ENCODE measurements around the gene TSPAN17. TPM values are rescaled to one million over a fixed set of nuclear protein-coding genes. Genes with fewer than 3 reads are reported as not detected.
"Not testable (repeated sequence)": the region's sequence is repeated elsewhere in the genome, so short reads cannot be mapped to it uniquely, and the experiment has no call there.

Gene TSPAN17
- total RNA-seq, 1 experiment from 2014 or later = 67.7 TPM

GRCh38 chr5:176679365-176680225, 32.3 kb downstream of the TSPAN17 start:
- no peak for DNase-seq (ENCODE audit: low spot score)

GRCh38 chr5:176680226-176680563, 32.9 kb downstream of the TSPAN17 start:
- DNase-seq (ENCODE audit: low spot score) = no peak

GRCh38 chr5:176682016-176682531, 34.8 kb downstream of the TSPAN17 start:
- DNase-seq (ENCODE audit: low spot score) = no peak

GRCh38 chr5:176685010-176685409, 37.7 kb downstream of the TSPAN17 start:
- no peak for DNase-seq (ENCODE audit: low spot score)

GRCh38 chr5:176687247-176687646, 40.0 kb downstream of the TSPAN17 start:
- DNase-seq (ENCODE audit: low spot score) = no peak

- no peak for DNase-seq (ENCODE audit: low spot score)
These were observed 40.6 kb downstream of the TSPAN17 start for GRCh38 chr5:176687881-176688280.

DNA sequence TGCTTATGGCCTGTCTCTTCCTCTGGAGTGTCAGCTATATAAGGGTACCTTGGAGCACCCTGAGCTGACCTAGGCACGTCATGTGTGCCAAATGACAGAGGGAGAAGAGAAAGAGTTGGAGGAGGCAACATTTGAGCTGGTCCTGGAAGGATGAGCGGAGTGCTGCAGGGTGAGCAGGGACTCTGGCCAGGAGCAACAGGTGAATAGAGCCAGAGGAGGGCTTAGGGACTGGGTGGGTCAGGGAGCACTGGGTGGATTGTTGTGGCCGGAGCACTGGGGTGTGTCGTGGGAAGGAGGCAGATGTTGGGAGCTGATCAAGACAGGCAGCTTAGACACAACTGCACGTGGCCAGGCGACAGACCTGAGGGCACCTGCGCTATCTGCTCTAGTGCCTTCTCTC, 43.6 kb downstream of the TSPAN17 start:
- DNase-seq (ENCODE audit: low spot score) = no peak

DNA sequence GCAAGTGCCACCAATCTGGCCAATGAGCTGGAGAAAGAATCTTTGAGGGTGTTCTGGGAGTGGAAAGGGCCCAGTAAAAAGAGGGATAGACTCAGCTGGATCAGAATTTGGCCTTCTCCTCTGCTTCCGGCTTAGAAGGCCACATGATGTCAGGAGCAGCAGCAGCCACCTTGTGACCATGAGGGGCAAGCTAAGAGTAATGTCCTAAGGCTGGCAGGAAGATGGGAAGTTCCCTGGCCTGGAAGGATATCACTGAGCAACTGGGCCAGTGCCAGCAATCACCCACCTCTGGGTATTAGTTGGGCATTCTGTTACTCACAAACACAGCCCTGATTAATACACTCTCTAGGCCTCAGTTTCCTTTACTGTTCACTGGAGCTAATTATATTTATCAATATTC, 44.2 kb downstream of the TSPAN17 start:
- DNase-seq (ENCODE audit: low spot score) = no peak

DNA sequence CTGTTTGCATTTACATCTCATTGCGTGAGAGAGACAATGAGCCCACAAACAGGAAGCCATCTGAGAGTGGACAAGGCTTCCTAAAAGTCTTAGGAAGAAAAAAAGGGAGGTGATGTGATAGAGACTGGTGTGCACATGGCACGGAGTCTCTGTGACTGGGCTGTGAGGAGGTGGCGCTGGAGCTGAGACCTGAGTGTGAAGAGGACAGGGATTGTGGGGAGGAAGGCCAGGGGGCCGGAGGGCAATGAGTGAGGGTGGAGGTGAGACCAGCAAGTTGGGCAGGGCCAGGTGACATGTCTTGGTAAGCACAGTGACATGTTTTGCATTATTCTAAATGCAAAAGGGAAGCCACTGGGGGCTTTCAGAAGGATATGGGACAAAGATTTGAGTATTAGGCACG, 45.0 kb downstream of the TSPAN17 start:
- DNase-seq (ENCODE audit: low spot score) = no peak

DNA sequence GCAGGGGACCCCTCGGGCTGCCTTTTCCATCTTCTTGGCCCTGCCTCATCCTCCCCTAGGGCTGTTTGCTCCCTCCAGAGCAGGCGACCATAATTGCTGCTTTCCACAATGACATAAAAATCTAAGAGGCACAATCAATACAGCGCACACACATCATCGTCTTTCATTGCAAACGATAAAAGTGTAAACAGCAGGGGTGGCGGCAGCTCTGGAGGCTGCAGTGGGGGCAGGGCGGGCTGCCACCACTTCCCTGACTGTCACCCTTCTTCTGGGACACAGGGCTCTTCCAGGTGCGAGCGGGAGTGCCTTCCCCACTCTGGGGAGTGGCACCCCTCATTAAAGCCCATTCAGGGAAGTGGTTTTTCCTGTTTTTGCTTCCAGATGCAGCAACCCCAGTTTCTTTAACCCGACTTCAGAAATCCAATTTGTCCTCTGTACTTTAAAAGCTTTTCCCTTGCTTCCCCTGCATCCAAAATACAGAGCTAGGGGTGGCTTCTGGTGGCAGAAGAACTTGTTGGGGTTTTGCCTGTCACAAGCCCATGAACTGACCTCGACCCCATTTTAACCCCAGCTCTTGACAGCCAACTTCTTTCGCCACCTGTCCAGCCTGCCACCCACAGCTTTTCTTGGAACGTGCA, 45.7 kb downstream of the TSPAN17 start:
- no peak for DNase-seq (ENCODE audit: low spot score)

DNA sequence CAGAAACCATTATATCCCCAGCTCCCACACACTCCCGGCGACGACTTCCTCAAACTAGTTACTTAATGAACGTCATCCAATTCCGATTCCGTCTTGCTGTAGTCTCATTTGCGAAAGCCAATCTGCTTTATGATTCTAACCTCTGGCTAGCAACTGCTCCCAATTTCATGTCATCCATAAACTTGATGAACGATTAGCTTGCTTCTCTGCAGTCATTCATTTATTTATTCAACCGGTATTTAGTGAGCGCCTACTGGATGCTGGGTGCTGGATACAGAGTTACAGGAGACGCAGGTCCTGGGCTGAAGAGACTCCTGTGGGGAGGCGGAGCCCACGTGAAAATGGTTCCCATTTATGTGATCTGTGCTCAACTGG, 46.2 kb downstream of the TSPAN17 start:
- no peak for DNase-seq (ENCODE audit: low spot score)

- DNase-seq (ENCODE audit: low spot score) = no peak
These were observed 46.9 kb downstream of the TSPAN17 start for GRCh38 chr5:176694146-176694545.

- no peak for DNase-seq (ENCODE audit: low spot score)
These were observed 47.3 kb downstream of the TSPAN17 start for GRCh38 chr5:176694631-176695030.

DNA sequence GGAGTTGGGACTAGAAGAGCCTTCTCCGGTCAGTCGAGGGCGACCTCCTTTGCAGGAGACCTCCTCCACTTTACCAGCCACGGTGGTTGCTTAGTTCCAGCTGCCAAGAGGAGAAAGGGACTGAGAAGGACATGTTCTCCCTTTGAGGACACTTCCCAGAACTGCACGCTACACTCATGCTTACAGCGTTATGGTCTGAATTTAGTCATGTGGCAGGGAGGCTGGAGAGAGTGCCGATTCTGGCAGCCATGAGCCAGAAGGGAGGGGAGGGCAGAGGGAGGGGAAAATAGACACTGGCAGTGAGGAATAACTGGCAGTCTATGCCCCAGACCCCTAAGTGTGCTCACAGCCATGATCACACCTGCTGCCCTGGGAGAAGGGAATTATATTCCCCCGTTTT, 47.8 kb downstream of the TSPAN17 start:
- no peak for DNase-seq (ENCODE audit: low spot score)

DNA sequence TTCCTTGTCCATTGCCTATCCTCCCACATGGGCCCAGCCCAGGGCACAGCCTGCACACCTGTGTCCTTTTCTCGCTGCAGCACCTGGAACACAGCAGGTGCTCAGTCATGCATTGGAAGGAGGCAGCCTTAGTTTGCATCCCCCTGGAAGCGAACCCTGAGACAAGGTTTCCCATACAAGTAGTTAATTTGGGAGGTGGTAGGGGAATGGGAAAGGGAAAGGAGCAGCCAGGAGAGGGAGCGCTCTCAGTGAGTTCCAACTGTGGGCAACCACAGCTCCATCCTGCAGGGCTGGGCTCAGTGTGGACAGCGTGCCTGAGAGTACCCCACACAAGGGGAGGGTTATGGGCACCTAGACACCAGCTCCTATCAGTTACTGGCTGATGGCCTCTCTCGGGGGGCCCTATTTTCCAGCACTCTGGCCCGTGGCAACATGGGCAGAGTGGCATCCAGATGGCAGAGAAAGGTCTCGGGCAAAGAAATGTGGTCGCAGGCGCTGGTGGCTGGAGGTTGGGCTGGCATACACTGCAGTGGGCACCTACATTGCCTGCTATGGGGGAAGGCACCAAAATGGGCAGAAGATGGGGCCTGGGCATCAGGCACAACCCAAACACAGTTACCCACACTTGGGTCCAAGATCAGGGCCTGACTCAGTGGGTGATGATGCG, 50.1 kb downstream of the TSPAN17 start:
- no peak for DNase-seq (ENCODE audit: low spot score)

DNA sequence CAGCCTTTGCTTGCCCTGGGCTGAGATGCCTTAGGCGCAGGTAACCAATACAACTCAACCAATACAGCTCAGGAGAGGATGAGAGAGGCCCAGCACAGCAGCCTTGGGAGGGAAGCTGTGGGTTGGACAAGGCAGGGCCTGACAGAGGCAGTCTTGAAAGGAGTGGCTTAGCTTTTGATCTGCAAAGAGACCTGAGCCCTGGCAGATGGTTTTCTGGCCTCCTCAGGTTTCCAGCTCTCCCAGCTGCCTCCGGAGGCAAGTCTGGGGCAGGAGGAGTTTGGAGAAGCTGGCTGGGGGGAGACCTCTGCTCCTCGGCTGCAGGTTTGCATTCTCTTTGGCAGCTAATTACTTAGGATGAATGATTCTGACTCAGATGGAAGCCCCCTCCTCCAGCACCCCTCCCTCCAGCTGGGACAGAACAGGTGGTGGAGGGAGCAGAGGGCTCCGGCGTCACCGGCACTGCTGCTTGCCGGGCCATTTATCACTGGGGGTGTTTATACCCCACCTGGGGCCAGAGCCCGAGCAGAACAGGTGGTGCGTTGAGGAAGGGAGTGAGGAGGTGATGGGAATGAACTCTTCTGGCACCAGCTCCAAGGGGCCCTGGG, 50.8 kb downstream of the TSPAN17 start:
- no peak for DNase-seq (ENCODE audit: low spot score)

GRCh38 chr5:176699446-176699845, 52.2 kb downstream of the TSPAN17 start:
- DNase-seq (ENCODE audit: low spot score) = not testable (repeated sequence)

DNA sequence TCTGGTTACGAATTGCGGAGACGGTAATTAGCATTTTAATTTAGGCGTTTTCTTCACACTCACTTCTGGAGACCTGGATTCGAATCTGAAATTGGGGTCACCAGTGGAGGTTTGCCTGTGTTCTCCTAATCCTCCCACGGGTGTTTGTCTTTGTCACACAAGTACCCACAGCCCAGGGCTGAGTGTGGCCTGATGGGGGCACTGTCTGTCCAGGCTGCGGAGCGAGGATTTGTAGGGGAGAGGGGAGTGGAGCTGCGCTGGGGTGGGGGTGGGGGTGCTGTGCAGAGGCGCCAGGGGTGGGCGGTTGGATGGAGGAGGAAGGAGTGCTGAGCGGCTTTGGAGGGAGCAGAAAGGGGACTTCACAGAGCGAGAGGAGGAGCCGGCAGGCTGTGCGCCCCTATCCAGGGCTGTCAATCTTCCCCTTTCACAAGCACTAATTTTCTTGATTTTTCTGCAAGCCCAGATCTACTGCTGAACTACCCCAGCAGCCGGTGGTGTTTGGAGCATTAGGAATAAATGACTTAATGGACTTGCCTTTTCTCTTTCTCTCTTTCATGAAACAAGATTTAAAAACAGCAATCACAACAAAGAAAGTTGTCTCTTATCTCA, 53.1 kb downstream of the TSPAN17 start:
- DNase-seq (ENCODE audit: low spot score) = no peak

- no peak for DNase-seq (ENCODE audit: low spot score)
These were observed 55.7 kb downstream of the TSPAN17 start for GRCh38 chr5:176702671-176703641.

- DNase-seq (ENCODE audit: low spot score) = no peak
These were observed 56.6 kb downstream of the TSPAN17 start for GRCh38 chr5:176703857-176704256.

GRCh38 chr5:176704355-176704754, 57.1 kb downstream of the TSPAN17 start:
- DNase-seq (ENCODE audit: low spot score) = no peak
